ENCODE measurements around the gene OR2T8.

The OR2T8 gene

GRCh38 chr1:247908766-247909165 is 11.3 kb upstream of the OR2T8 start:
- Histone ChIP-seq H3K4me1 (ENCODE audit: control insufficient read depth, low read length) (peaks cover 51% of the 10 kb centered on the region), H3K4me2 (ENCODE audit: low read length) (no peak overlapping the region), H3K36me3 (ENCODE audit: control insufficient read depth, low read length) (no peaks in the 10 kb centered on the region), H4K20me1 (ENCODE audit: control insufficient read depth, insufficient read depth, low read depth, low read length) (no peaks in the 10 kb centered on the region), H3K9me2 (replicated peaks; ENCODE audit: control insufficient read depth, low read length) (no peaks in the 10 kb centered on the region), H3K9me3 (ENCODE audit: control insufficient read depth, insufficient read depth, low read length) (peaks cover 6% of the 10 kb centered on the region; the same call in 1 of the 2 replicates), H3K27me3 (ENCODE audit: control insufficient read depth, low read length) (no peaks in the 10 kb centered on the region), H3K4me3 (ENCODE audit: low read length) (no peak overlapping the region), H3K27ac (ENCODE audit: low read depth, low read length) (no peak overlapping the region), H3F3A (ENCODE audit: control insufficient read depth, insufficient read depth) (peaks cover 6% of the 10 kb centered on the region), H3K79me2 (ENCODE audit: control insufficient read depth, low read length) (no peaks in the 10 kb centered on the region)
- TF ChIP-seq CTCF (IDR thresholded peaks at IDR 0.05; ENCODE audit: low read depth, low read length, poor library complexity, severe bottlenecking) (no peak), EZH2phosphoT487 (IDR thresholded peaks at IDR 0.05; ENCODE audit: borderline replicate concordance, low read length) (no peak)

- Histone ChIP-seq H4K20me1 (ENCODE audit: control insufficient read depth, insufficient read depth, low read depth, low read length) (no peaks in the 10 kb centered on the region), H3K79me2 (ENCODE audit: control insufficient read depth, low read length) (no peaks in the 10 kb centered on the region), H3K4me1 (ENCODE audit: control insufficient read depth, low read length) (peaks cover 21% of the 10 kb centered on the region), H3K4me2 (ENCODE audit: low read length) (no peak overlapping the region), H3K27ac (ENCODE audit: low read depth, low read length) (no peak overlapping the region), H3K4me3 (ENCODE audit: low read length) (no peak overlapping the region), H3K27me3 (ENCODE audit: control insufficient read depth, low read length) (no peaks in the 10 kb centered on the region), H3K36me3 (ENCODE audit: control insufficient read depth, low read length) (no peaks in the 10 kb centered on the region), H3K9me2 (replicated peaks; ENCODE audit: control insufficient read depth, low read length) (no peaks in the 10 kb centered on the region), H3F3A (ENCODE audit: control insufficient read depth, insufficient read depth) (no peaks in the 10 kb centered on the region), H3K9me3 (ENCODE audit: control insufficient read depth, insufficient read depth, low read length) (peaks cover 5% of the 10 kb centered on the region; the same call in 1 of the 2 replicates)
- TF ChIP-seq EZH2phosphoT487 (IDR thresholded peaks at IDR 0.05; ENCODE audit: borderline replicate concordance, low read length): no peak
- no peak for TF ChIP-seq CTCF (IDR thresholded peaks at IDR 0.05; ENCODE audit: low read depth, low read length, poor library complexity, severe bottlenecking)
These were observed 6.3 kb upstream of the OR2T8 start for GRCh38 chr1:247913786-247914185.

- no peak for TF ChIP-seq EZH2phosphoT487 (IDR thresholded peaks at IDR 0.05; ENCODE audit: borderline replicate concordance, low read length)
- no peak for TF ChIP-seq CTCF (IDR thresholded peaks at IDR 0.05; ENCODE audit: low read depth, low read length, poor library complexity, severe bottlenecking)
- Histone ChIP-seq H3K9me2 (replicated peaks; ENCODE audit: control insufficient read depth, low read length) (no peaks in the 10 kb centered on the region), H3K79me2 (ENCODE audit: control insufficient read depth, low read length) (no peaks in the 10 kb centered on the region), H3K27me3 (ENCODE audit: control insufficient read depth, low read length) (no peaks in the 10 kb centered on the region), H3K27ac (ENCODE audit: low read depth, low read length) (no peak overlapping the region), H3K4me2 (ENCODE audit: low read length) (no peak overlapping the region), H3K4me1 (ENCODE audit: control insufficient read depth, low read length) (peaks cover 20% of the 10 kb centered on the region), H4K20me1 (ENCODE audit: control insufficient read depth, insufficient read depth, low read depth, low read length) (no peaks in the 10 kb centered on the region), H3K36me3 (ENCODE audit: control insufficient read depth, low read length) (no peaks in the 10 kb centered on the region), H3K4me3 (ENCODE audit: low read length) (no peak overlapping the region), H3F3A (ENCODE audit: control insufficient read depth, insufficient read depth) (no peaks in the 10 kb centered on the region), H3K9me3 (ENCODE audit: control insufficient read depth, insufficient read depth, low read length) (peaks cover 3% of the 10 kb centered on the region; the same call in 1 of the 2 replicates)
These were observed 5.0 kb upstream of the OR2T8 start for GRCh38 chr1:247914941-247915662.
